Lower leg skin (tissue), 4 donors: ENCODE results near the gene PSMC3IP. TPM values are rescaled to one million over a fixed set of nuclear protein-coding genes. Genes with fewer than 3 reads are reported as not detected.

Experiments used
- DNase-seq, 2 donors: peaks; one replicate each; pipeline ENCODE4 v3.0.0-alpha.2; 2019; ENCODE audit warnings: low spot score in 2 of 2
- H3K4me3 ChIP-seq: fragments of 200-600 bp; sonication (generic); 2 replicates; pipeline ENCODE4 v1.5.1; 2017; ENCODE audit warnings: mild to moderate bottlenecking, low read depth; ENCODE audit not compliant: poor library complexity, severe bottlenecking
- POLR2A ChIP-seq, 2 donors: fragments of 450-650 bp; IDR thresholded peaks; one replicate each; pipeline ENCODE4 v1.6.1; 2016 to 2017; ENCODE audit warnings: antibody characterized with exemption in 2 of 2, mild to moderate bottlenecking in 1 of 2, moderate library complexity in 1 of 2
- WGBS, 2 donors: methylation state at CpG; one replicate each; pipeline ENCODE4 v1.1.5; 2018; 5-methylcytosine and 5-hydroxymethylcytosine counted together
- intact Hi-C: fragments of 100-400 bp; cut with DNase I; formaldehyde crosslinking; loops from one replicate; pipeline ENCODE4 v1.15.0; 2023; ENCODE audit warnings: low total_unique reads
- total RNA-seq, 4 donors: library from RNA; depleted of rRNA; stranded (reverse); fragments of >200 nt; gene quantifications; one replicate each; pipeline ENCODE4 v1.1.0, GENCODE V29; 2016
- TF ChIP-seq, protein P1 (sequence below), 3 donors: fragments of 450-650 bp; IDR thresholded peaks; one replicate each; pipeline ENCODE4 v1.5.1; 2016; ENCODE audit warnings: antibody characterized with exemption in 3 of 3, mild to moderate bottlenecking in 3 of 3, moderate library complexity in 2 of 3

Gene PSMC3IP
- total RNA-seq, 4 donors from 2014 or later: 0.67 to 3.6 (median 1.8) TPM

DNA sequence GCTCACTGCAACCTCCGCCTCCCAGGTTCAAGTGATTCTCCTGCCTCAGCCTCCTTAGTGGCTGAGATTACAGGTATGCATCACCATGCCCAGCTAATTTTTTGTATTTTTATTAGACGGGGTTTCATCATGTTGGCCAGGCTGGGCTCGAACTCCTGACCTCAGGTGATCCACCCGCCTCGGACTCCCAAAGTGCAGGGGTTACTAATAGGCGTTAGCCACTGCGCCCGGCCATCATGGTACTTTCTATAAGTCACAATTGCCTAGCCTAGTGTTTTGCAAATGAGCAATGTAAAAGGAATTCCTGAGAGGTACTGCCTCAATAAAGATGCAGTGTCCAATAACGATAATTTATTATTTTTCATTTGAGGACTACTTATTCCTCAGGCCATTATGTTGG is 13.9 kb upstream of the PSMC3IP start:
- 93 to 95% methylated on average over 9 of the region's 9 CpGs for WGBS, 2 donors
- no peak overlapping the region for H3K4me3 ChIP-seq
- TF ChIP-seq, protein P1, sequence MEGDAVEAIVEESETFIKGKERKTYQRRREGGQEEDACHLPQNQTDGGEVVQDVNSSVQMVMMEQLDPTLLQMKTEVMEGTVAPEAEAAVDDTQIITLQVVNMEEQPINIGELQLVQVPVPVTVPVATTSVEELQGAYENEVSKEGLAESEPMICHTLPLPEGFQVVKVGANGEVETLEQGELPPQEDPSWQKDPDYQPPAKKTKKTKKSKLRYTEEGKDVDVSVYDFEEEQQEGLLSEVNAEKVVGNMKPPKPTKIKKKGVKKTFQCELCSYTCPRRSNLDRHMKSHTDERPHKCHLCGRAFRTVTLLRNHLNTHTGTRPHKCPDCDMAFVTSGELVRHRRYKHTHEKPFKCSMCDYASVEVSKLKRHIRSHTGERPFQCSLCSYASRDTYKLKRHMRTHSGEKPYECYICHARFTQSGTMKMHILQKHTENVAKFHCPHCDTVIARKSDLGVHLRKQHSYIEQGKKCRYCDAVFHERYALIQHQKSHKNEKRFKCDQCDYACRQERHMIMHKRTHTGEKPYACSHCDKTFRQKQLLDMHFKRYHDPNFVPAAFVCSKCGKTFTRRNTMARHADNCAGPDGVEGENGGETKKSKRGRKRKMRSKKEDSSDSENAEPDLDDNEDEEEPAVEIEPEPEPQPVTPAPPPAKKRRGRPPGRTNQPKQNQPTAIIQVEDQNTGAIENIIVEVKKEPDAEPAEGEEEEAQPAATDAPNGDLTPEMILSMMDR (IDR thresholded peaks at IDR 0.05): no peak
- no peak for TF ChIP-seq POLR2A (IDR thresholded peaks at IDR 0.05)
- intact Hi-C loops: no loop called here
- peak in 1 of 2 donors; percentile 60 for DNase-seq

DNA sequence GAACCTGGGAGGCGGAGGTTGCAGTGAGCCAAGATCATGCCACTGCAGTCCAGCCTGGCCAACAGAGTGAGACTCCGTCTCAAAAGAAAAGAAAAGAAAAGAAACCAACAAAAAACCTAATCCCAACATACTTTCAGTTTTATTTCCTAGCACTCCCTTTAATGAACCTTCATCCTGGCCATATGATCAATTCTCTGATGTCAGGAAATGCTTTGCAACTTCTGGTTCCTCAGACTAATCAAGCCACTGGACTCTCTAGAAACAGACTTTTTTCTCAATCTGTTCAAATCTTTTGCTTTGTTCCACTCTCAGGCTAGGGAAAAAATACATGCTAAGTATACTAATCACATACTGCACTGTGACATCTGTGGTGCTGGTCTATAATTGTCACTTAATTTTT is 13.4 kb upstream of the PSMC3IP start:
- TF ChIP-seq, protein P1 (IDR thresholded peaks at IDR 0.05): no peak
- TF ChIP-seq POLR2A (IDR thresholded peaks at IDR 0.05): no peak
- 91% methylated on average over 2 of the region's 2 CpGs for WGBS, 2 donors
- intact Hi-C loops: no loop called here
- no peak for DNase-seq
- no peak overlapping the region for H3K4me3 ChIP-seq

DNA sequence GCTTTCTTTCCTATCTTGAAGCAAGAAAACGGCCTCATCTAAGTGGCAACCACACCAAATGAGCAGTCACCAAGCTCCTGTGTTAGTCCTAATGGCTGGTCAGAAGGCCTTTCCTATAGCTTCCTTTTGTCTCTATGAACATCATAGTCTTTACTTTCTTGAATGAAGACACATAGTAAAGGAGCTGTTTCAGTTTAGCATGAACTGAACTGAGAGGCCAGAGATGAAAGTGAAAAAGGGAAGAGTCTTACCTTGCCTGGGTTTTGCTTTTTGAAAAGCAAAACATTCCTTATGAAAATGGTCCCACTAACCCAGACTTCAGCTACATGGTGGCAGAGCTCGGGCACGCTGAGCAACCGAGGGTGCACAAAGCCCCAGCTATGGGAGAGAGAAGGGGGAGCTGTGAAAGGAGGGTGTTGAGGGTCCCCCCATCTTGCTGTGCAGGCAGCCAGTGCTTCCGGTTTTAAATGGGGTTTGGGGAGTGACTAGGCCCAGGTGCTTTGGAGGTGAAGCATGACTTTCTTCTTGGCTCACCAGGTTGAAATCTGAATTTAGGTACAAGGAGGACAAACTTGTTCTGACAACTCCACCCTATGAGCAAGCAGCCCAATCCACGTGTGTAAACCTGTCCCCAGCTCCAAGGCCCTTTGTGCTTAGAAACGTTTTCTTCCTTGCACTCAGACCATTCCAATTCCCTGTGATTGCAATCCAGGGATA is 9.1 kb upstream of the PSMC3IP start:
- intact Hi-C loops: no loop called here
- no peak for DNase-seq
- no peak for TF ChIP-seq POLR2A (IDR thresholded peaks at IDR 0.05)
- TF ChIP-seq, protein P1 (IDR thresholded peaks at IDR 0.05): no peak
- 49 to 51% methylated on average over 7 of the region's 7 CpGs for WGBS, 2 donors
- no peak overlapping the region for H3K4me3 ChIP-seq

DNA sequence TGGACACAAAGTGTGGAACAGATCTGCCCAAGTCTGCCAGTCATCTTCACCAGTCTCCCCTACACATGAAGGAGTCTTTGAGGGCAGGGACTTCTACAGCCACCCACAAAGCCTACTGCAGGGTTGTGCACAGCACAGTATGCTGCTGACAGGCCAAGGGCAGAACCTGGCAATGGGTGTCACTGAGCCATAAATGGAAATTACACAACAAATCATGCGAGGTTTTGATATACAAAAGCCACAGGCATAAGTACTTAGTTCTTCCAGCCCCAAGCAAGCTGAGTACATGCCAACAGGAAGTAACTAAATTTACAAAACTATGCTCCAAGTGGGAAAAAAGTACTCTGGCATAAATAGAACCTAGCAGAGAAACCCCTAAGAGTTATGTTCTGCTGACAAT is 7.8 kb upstream of the PSMC3IP start:
- TF ChIP-seq, protein P1 (IDR thresholded peaks at IDR 0.05): no peak
- TF ChIP-seq POLR2A (IDR thresholded peaks at IDR 0.05): no peak
- no peak for DNase-seq
- 16 to 24% methylated on average over 1 of the region's 1 CpG for WGBS, 2 donors
- H3K4me3 ChIP-seq: no peak overlapping the region
- intact Hi-C loops: no loop called here

DNA sequence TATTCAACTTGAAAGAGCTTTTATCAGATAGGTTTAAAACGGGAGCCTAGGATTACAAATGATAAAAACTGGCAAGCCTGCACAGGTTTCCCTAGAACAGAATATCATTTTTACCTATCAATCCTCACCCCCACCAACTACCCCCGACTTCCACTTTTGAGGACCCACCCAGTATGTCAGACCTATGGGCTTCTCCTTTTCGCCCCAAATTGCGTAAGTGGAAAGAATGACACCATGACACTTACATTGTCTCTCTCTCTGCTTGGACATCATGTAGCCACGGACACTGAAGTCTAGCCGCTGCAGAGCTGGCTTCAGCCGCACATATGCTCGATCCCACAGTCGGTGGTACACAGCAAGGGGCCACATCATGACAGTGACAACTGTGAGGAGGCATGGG is 7.4 kb upstream of the PSMC3IP start:
- 73 to 75% methylated on average over 9 of the region's 9 CpGs for WGBS, 2 donors
- no peak for TF ChIP-seq POLR2A (IDR thresholded peaks at IDR 0.05)
- TF ChIP-seq, protein P1 (IDR thresholded peaks at IDR 0.05): no peak
- no peak overlapping the region for H3K4me3 ChIP-seq
- intact Hi-C loops: no loop called here
- DNase-seq: no peak
